ENCODE data around the gene ADAMTS13. TPM values are rescaled to one million over a fixed set of nuclear protein-coding genes. Genes with fewer than 3 reads are reported as not detected.

ADAMTS13 gene
- total and polyA plus RNA-seq, 2 donors (not counting 3 experiments of a cell fraction or from before 2014, with no cell fraction given) = 1.5 to 2.5 TPM

DNA sequence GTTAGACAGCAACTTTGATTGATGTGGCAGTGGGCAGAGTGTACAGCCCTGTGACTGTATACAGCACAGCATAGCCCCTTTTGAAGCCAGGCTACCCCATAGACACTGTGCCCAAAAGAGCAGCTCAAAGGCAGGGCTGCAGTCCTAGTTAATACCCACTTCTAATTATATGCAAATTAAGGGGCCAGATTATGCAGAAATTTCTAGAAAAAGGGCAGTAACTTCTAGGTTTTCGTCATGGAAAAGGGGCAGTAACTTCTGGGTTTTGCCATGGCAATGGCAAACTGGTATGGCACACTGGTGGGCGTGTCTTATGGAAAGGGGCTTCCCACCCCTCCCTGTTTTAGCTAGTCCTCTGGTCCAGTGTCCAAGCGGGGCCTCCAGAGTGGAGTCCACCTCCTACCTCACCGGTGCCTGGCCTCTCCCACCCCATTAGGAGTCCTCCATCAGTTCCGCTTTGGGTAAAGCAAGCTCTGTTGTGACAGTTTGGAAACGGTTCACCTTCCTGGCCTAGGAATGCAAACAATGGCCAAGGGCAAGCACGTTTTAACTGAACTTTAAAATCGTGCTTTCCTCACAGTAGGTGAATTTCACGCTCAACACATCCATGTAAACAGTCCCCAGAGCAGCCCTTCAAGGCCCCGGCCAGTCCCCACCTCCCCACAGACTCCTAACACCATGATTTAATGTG is 5.6 kb downstream of the ADAMTS13 start:
- ChIA-PET POLR2A (no interaction called here), CTCF (no interaction called here)
- H3K9me3 ChIP-seq (replicated peaks; ENCODE audit: control insufficient read depth, insufficient read depth, low read length) = no peaks in the 10 kb centered on the region
- H4K20me1 ChIP-seq (replicated peaks; ENCODE audit: control insufficient read depth, extremely low read depth, insufficient read depth, low read length) = no peaks in the 10 kb centered on the region
- intact Hi-C loops (cut with micrococcal nuclease) (no loop called here), dilution Hi-C loops (cut with MboI; ENCODE audit: extremely low pct_ligation_motif_present, low sequenced_read_pairs) (no loop called here)
- no peak overlapping the region for H3K9ac ChIP-seq (replicated peaks; ENCODE audit: extremely low read depth, insufficient read depth, low read length)
- H3K4me2 ChIP-seq (ENCODE audit: insufficient read depth, low read length) = no peak overlapping the region
- no peak overlapping the region for H2AFZ ChIP-seq (ENCODE audit: low read depth, low read length)
- H3K36me3 ChIP-seq (ENCODE audit: control insufficient read depth in 2 of 2, extremely low read depth in 1 of 2, insufficient read depth in 2 of 2, low read length in 2 of 2) = no peaks in the 10 kb centered on the region
- peaks cover 9 to 19% of the 10 kb centered on the region in 2 experiments for H3K27me3 ChIP-seq (ENCODE audit: control insufficient read depth in 2 of 2, insufficient read depth in 2 of 2, low read length in 2 of 2)
- H3K79me2 ChIP-seq (ENCODE audit: control insufficient read depth, insufficient read depth, low read length) = no peaks in the 10 kb centered on the region
- no peak for TF ChIP-seq EZH2 (IDR thresholded peaks at IDR 0.05; ENCODE audit: borderline replicate concordance, low read depth, low read length, severe bottlenecking)
- TF ChIP-seq, protein P1, sequence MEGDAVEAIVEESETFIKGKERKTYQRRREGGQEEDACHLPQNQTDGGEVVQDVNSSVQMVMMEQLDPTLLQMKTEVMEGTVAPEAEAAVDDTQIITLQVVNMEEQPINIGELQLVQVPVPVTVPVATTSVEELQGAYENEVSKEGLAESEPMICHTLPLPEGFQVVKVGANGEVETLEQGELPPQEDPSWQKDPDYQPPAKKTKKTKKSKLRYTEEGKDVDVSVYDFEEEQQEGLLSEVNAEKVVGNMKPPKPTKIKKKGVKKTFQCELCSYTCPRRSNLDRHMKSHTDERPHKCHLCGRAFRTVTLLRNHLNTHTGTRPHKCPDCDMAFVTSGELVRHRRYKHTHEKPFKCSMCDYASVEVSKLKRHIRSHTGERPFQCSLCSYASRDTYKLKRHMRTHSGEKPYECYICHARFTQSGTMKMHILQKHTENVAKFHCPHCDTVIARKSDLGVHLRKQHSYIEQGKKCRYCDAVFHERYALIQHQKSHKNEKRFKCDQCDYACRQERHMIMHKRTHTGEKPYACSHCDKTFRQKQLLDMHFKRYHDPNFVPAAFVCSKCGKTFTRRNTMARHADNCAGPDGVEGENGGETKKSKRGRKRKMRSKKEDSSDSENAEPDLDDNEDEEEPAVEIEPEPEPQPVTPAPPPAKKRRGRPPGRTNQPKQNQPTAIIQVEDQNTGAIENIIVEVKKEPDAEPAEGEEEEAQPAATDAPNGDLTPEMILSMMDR (IDR thresholded peaks at IDR 0.05; ENCODE audit: extremely low read depth in 1 of 2, insufficient read depth in 1 of 2, low read depth in 1 of 2, low read length in 2 of 2) = no peak
- BruUV-seq (replicated peaks) = no TSS peak
- H3K27ac ChIP-seq (ENCODE audit: insufficient read depth, low read depth, low read length) = no peak overlapping the region
- H3K4me3 ChIP-seq (replicated peaks in 1 of 3; ENCODE audit: insufficient read depth in 1 of 3, low read depth in 1 of 3, low read length in 3 of 3) = no peak overlapping the region
- no peaks in the 10 kb centered on the region for H3K4me1 ChIP-seq (ENCODE audit: control insufficient read depth, extremely low read depth, insufficient read depth, low read length)
- H3K9me1 ChIP-seq (replicated peaks; ENCODE audit: control insufficient read depth, extremely low read depth, insufficient read depth, low read length) = no peaks in the 10 kb centered on the region
- no peak for FAIRE-seq
- DNase-seq (ENCODE audit: low read depth, low spot score) = no peak

DNA sequence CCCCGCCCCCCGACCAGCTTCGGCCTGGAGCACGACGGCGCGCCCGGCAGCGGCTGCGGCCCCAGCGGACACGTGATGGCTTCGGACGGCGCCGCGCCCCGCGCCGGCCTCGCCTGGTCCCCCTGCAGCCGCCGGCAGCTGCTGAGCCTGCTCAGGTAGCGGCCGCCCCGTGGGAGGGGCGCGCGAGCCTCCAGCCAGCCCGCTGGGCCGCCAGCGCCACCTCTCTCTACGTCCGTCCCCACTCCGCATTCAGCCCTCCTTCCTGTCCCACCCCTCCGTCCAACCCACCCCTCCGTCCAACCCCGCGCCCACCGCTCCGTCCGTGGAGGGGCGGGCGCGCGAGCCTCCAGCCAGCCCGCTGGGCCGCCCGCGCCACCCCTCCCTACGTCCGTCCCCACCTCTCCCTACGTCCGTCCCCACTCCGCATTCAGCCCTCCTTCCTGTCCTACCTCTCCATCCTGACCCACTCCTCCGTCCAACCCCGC is 6.5 kb downstream of the ADAMTS13 start:
- CTCF ChIA-PET = no interaction called here

More for the DNA sequence above, 6.5 kb downstream of the ADAMTS13 start:
- no peak for FAIRE-seq
- Histone ChIP-seq H3K4me3 (replicated peaks in 1 of 3; ENCODE audit: insufficient read depth in 1 of 3, low read depth in 1 of 3, low read length in 3 of 3) (no peak overlapping the region), H2AFZ (ENCODE audit: low read depth, low read length) (no peak overlapping the region), H3K27ac (ENCODE audit: insufficient read depth, low read depth, low read length) (no peak overlapping the region), H3K36me3 (ENCODE audit: control insufficient read depth in 2 of 2, extremely low read depth in 1 of 2, insufficient read depth in 2 of 2, low read length in 2 of 2) (no peaks in the 10 kb centered on the region), H3K4me1 (ENCODE audit: control insufficient read depth, extremely low read depth, insufficient read depth, low read length) (no peaks in the 10 kb centered on the region), H3K79me2 (ENCODE audit: control insufficient read depth, insufficient read depth, low read length) (no peaks in the 10 kb centered on the region), H3K4me2 (ENCODE audit: insufficient read depth, low read length) (no peak overlapping the region), H3K9ac (replicated peaks; ENCODE audit: extremely low read depth, insufficient read depth, low read length) (no peak overlapping the region), H3K27me3 (ENCODE audit: control insufficient read depth in 2 of 2, insufficient read depth in 2 of 2, low read length in 2 of 2) (peaks cover 9 to 19% of the 10 kb centered on the region in 2 experiments), H3K9me1 (replicated peaks; ENCODE audit: control insufficient read depth, extremely low read depth, insufficient read depth, low read length) (no peaks in the 10 kb centered on the region), H3K9me3 (replicated peaks; ENCODE audit: control insufficient read depth, insufficient read depth, low read length) (no peaks in the 10 kb centered on the region), H4K20me1 (replicated peaks; ENCODE audit: control insufficient read depth, extremely low read depth, insufficient read depth, low read length) (no peaks in the 10 kb centered on the region)
- TF ChIP-seq, protein P2, sequence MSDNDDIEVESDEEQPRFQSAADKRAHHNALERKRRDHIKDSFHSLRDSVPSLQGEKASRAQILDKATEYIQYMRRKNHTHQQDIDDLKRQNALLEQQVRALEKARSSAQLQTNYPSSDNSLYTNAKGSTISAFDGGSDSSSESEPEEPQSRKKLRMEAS (IDR thresholded peaks at IDR 0.05; ENCODE audit: insufficient read depth, insufficient read length) = no peak
- TF ChIP-seq POLR2AphosphoS5 (IDR thresholded peaks at IDR 0.05; ENCODE audit: insufficient read depth, low read depth, low read length) = no peak
- dilution Hi-C loops (cut with MboI; ENCODE audit: extremely low pct_ligation_motif_present, low sequenced_read_pairs) (no loop called here), intact Hi-C loops (cut with micrococcal nuclease) (no loop called here)
- no peak for DNase-seq (ENCODE audit: low read depth, low spot score)
- POLR2A ChIA-PET = no interaction called here
- no TSS peak for BruUV-seq (replicated peaks)

Data from endothelial cell of umbilical vein (primary cell).